HG02852 (cell line): ENCODE results near the gene MSN.

ENCODE experiments used
- ATAC-seq: cut with Tn5 transposase; IDR thresholded peaks from one replicate; pipeline ENCODE4 v1.9.1; 2021; ENCODE audit warnings: mild to moderate bottlenecking, moderate library complexity; ENCODE audit not compliant: unreplicated experiment

The MSN gene

DNA sequence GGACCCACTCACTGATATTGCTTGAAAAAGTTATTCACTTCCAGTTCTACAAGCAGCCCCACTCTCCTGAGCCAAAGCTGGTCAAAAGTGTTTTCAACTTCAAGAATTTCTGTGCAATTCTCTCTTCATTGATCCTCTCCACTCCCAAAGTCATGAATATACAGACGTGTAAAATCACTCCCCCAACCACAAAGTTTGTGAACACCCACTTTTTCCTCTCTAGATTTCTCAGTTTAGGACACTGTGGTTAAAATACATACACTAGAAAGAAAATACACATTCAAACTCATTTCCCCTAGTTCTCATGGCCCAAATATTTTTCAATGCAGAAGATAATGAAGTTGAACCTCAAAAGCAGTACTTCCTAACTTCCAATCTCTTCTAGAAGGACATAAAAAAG, 116.3 kb downstream of the MSN start:
- ATAC-seq, result peak; percentile 85
